ENCODE results near the gene INS.
"Not testable (repeated sequence)": the region's sequence is repeated elsewhere in the genome, so short reads cannot be mapped to it uniquely, and the experiment has no call there.

Gene INS

GRCh38 chr11:2130881-2131352, 30.1 kb downstream of the INS start:
- DNase-seq = no peak

- DNase-seq = no peak
These were observed 31.2 kb downstream of the INS start for GRCh38 chr11:2129699-2130366.

GRCh38 chr11:2129308-2129698, 31.7 kb downstream of the INS start:
- no peak for DNase-seq

DNA sequence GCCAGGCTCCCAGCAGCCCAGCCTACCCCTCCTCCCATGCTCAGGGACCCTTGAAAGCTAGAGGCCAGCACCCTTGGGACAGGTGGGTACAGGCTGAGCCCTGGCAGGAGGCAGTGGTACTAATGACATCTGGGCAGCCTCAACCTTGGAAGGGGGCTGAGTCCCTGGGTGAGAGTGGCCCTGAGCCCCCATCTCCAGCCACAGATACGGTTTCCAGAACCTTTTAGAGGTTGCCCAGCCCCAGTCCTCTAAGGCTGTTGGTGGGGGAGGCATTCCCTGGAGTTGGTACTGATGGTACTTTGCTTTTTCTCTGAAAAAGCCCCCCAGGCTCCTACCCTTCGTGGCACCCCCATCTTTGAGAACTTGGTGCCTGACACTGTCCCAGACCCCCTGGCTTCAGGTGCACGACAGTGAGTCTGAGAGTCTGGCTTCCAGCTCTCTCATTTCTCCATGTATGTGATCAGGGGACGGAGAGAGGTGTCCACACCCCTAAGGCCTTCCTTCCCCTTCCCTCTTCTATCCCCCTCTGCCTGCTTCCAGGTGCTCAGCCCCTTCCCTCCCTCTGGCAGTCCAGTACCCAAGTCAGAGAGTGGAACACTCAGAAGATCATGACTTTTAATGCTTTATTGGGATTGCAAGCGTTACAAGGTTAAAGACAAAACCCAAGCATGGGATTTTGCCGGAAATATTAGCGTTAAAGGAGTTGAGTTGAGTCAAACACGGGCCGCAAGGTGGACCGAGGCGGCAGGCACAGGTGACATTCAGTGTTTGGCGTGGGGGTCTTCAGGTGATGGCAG, 32.3 kb downstream of the INS start:
- DNase-seq = no peak

DNA sequence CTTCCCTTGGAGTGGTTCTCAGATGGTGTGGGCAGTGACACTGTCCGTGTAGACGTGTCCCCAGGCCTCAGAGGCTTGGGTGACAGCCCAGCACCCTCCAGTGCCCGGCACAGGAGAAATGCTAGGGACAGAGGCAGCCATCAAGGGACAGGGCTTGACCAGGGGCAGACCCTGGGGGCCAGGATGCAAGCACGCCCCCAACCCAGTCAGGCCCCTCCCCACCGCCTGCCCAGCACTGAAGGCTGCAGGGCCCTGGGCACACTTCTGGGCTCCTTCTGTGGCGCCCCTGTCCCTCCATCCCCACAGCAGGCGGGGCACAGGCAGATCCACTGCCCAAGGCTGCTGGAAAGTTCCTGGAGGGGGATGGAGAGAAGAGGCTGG, 32.9 kb downstream of the INS start:
- DNase-seq = no peak

DNA sequence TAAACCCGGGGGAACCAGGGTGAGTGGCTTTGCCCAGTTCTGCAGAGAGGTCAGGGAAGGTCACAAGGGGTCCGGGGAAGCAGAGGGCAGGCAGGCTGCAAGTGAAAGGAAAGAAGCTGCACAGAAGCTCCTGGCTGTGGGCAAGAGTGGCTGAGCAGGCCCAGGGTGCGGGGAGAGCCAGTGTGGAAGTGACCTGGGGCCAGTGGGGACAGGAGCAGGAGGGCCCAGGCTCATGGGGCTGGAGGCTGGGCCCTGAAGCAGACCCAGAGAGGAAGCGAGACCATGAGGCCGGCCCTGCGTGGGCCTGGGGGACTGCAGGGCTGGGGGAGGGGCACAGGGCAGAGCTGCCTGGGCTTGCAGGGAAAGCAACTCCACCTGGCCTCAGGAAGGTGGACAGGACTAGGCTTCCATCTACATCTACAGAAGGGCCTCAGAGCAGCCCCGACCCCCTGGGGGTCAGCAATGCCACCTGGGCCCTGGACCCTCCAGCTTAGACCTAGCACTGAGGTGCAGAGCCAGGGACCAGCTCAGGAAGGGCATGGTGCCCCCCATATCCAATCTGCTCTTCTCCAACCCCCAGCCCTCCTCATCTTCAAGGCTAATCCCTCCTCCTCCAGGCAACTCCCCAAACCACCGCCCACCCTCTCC, 33.4 kb downstream of the INS start:
- no peak for DNase-seq

DNA sequence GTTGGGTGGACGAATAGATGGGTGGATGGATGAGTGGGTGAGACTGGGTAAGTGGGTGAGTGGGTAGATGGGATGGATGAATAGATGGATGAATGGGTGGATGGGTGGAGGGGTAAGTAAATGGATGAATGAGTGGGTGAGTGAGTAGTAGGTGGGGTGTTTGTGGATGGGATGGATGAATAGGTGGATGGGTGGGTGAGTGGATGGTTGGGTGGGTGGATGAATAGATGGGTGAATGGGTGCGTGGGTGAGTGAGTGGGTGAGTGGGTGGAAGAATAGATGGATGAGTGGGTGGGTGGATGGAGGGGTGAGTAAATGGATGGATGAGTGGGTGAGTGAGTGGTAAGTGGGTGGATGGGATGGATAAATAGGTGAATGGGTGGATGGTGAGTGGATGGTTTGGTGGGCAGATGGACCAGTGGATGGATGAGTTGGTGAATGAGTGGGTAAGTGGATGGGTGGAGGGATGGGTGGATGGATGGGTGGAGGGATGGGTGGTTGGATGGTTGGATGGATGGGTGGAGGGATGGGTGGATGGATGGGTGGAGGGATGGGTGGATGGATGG, 34.4 kb downstream of the INS start:
- no peak for DNase-seq

GRCh38 chr11:2124736-2125484, 36.1 kb downstream of the INS start:
- not testable (repeated sequence) for DNase-seq

DNA sequence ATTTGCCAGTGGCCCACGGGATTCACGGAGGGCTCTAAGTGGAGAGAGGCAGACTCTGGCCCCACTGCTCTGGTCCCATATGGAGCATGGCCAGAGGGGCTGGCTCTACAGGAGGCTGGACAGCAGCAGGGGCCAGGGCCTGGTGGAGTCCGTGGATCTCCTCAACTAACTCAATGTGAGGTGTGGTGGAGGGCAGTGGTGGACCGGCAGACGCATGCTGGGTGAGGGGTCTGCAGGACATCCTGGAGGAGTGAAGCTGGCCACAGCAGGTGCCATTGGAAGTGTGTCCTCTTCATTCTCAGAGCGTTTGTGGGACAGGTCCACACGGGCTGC, 37.4 kb downstream of the INS start:
- DNase-seq = no peak

DNA sequence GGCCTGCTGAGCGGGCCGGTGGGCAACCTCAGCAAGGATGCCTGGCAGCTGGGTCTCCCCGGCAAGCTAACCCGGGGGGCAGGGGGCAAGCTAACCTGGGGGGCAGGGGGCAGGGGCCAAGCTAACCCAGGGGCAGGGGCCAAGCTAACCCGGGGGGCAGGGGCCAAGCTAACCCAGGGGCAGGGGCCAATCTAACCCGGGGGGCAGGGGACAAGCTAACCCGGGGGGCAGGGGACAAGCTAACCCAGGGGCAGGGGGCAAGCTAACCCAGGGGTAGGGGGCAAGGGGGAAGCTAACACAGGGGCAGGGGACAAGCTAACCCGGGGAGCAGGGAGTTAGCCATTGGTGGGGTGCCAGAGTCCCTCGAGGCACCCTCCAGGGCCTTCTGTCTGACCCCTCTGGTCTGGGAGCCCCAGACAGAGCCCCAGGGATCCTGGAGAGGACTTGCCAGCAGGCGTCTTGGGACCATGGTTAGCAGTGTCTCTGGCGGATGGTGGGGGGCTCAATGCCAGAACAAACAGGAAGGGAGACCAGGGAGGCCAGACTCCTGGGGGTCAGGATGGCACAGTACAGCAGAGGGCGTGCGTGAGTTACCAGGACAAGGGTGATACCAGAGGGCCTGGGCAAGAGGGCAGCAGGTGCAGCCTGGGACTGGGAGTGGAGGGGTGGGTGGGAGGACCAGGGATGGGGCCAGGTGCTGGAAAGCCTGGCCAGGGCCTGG, 37.9 kb downstream of the INS start:
- no peak for DNase-seq

GRCh38 chr11:2122222-2122906, 38.6 kb downstream of the INS start:
- DNase-seq = no peak

- no peak for DNase-seq
These were observed 39.5 kb downstream of the INS start for GRCh38 chr11:2121227-2122130.

- no peak for DNase-seq
These were observed 40.5 kb downstream of the INS start for GRCh38 chr11:2120359-2121100.

DNA sequence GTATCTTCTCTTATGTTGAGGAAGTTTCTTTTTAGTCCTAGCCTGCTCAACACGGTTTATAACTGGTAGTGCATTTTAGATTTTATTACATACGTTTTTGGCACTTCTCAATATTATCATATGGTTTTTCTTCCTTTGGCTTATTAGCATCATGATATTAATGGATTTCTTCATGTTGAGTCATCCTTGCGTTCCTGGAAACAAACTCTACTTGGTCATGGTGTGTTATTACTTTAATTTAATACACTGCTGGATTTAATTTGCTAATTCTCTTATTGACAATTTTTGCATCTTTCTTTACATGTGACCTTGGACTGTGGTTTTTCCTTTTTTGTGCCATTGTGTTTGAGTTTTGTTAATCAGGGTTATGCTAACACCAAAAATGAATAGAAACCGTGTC, 42.3 kb downstream of the INS start:
- DNase-seq = no peak

DNA sequence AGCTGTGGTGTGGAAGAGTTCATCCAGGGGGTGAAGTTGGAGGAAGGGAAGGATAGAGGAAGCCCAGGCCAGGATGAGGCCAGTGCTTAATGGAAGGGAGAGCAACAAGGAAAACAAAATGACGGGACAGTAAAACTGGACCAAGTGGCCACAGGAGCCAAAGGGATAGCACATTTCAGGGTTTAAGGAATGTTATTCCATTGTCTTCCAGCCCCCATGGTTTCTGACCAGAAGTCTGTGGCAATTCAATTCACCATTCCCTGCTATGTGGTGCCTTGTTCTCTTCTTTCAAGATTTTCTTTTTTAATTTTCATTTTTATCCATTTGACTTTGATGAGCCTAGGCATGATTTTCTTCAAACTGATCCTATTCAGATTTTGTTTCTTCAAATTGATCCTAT, 44.3 kb downstream of the INS start:
- DNase-seq = no peak

DNA sequence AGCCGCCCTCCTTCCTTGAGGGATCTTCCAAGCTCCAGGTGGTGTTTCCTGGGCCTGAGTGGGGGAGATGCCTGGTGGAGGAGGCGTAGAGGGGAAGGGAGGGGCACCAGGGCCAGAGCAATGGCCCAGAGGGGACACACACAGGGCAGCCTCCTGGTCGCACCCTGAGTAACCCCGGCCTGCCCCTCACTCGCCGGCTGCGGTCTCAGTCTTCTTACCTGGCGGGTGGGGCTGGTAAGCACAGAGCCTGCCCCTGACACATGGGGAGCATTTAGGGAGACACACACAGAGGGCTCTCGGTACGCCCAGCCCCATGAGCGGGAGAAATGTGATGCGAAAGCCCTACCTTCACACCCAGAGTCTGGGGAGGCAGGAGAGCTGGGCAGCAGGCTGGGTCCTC, 45.7 kb downstream of the INS start:
- no peak for DNase-seq

DNA sequence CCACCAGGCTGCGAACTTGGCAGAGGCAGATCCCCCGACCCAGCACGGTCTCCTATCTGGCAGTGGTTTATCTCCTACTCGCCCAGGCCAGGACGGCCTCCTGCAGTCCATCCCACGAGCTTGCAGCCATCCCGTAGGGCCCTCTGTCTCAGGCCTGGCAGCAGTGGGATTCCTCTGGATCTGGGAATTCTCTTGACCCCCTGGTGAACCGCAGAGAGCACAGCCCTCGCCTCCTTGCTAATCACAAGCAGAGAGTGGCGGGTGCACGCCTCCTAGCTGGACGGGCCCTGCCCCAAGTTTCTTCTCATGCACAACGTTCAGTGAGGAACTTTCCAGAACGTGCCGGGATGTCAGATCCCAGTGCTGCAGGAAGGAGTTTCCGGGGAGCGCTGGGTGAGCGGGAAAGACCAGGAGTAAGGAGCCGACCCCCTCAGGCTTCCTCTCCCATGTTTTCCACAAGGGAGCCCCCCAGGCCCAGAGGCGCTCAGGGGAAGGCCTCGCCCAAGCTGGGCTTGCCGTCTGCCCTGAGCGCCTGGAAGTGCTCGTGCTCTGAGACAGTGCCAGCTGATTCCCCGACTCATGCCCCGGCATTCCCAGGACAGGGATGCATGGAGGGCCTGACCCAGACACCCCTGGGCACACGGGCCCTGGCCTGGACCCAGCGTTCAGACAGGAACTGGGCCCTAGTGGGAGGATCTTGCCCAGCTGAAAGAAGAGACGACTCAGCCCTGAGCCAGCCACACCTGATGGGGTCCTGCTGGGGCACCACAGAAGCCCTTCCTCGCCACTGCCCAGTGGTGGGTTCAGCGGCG, 46.4 kb downstream of the INS start:
- no peak for DNase-seq

DNA sequence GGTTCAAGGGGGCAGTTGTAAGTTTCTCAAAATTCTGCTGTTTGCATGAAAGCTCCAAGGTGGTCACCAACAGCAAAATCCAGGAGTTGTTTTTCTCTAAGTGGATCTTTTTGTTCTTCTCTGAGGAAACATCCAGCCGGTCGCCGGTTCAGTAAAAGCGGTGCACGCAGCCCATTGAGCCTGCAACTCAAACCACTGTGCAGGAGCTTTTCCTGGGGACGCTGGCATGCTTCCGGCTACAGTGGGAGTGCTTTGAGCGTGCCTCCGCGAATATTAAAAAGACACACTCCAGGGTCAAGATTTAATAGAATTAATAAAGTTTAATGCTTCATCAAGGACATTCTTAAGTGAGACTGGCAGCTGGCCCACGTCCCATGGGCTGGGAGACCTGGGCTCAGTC, 47.2 kb downstream of the INS start:
- no peak for DNase-seq

DNA sequence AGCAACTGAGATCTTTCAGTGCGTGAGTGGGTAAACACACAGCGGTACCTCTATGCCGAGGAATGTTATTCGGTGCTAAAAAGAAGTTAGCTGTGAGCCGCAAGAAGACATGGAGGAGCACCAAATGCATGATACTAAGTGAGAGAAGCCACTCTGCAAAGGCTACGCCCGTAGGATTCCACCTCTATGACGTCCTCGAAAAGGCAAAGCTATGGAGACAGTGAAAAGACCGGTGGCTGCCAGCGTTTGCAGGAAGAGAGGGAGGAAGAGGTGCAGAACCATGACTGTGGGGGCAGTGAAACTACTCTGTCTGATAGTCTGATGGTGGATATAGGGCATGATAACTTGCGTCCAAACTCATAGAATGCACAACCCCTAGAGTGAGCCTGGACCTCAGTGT, 50.5 kb downstream of the INS start:
- DNase-seq = no peak
